Measurements from ENCODE around the gene CCDC102A. TPM values are rescaled to one million over a fixed set of nuclear protein-coding genes. Genes with fewer than 3 reads are reported as not detected.

Gene CCDC102A
- total RNA-seq, 1 donor from 2014 or later: not detected

DNA sequence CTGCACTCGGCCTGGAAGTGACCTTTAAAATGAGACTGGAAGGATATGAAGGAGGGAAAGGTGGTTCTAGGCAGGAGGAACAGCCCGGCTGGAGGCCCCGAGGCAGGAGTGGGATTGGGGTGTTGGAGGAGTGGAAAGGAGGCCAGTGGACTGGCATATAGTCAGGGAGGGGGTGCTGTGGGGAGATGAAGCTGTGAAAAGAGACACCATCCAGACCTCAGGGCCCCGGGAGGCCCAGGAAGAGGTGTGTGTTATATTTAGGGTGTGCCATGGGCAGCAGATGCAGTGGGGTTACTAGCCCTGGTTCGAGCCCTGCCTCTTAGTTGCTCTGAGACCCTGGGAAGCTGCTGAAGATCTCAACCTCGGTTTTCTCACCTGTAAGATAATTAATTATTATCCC lies 31.2 kb downstream of the CCDC102A start:
- H3K4me3 Mint-ChIP-seq (ENCODE audit: unreplicated experiment): no peak overlapping the region
- no peak overlapping the region for H3K27ac Mint-ChIP-seq (ENCODE audit: unreplicated experiment)
- H3K9me3 Mint-ChIP-seq (ENCODE audit: unreplicated experiment): peaks cover 3% of the 10 kb centered on the region
- peaks cover 1% of the 10 kb centered on the region for H3K27me3 Mint-ChIP-seq (ENCODE audit: unreplicated experiment)
- peaks cover 29% of the 10 kb centered on the region for H3K4me1 Mint-ChIP-seq (ENCODE audit: low read depth, unreplicated experiment)
- TF ChIP-seq, protein P1, sequence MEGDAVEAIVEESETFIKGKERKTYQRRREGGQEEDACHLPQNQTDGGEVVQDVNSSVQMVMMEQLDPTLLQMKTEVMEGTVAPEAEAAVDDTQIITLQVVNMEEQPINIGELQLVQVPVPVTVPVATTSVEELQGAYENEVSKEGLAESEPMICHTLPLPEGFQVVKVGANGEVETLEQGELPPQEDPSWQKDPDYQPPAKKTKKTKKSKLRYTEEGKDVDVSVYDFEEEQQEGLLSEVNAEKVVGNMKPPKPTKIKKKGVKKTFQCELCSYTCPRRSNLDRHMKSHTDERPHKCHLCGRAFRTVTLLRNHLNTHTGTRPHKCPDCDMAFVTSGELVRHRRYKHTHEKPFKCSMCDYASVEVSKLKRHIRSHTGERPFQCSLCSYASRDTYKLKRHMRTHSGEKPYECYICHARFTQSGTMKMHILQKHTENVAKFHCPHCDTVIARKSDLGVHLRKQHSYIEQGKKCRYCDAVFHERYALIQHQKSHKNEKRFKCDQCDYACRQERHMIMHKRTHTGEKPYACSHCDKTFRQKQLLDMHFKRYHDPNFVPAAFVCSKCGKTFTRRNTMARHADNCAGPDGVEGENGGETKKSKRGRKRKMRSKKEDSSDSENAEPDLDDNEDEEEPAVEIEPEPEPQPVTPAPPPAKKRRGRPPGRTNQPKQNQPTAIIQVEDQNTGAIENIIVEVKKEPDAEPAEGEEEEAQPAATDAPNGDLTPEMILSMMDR (IDR thresholded peaks at IDR 0.05; ENCODE audit: partially characterized antibody, unreplicated experiment): no peak
- no peaks in the 10 kb centered on the region for H3K36me3 Mint-ChIP-seq (ENCODE audit: unreplicated experiment)
- DNase-seq: no peak

DNA sequence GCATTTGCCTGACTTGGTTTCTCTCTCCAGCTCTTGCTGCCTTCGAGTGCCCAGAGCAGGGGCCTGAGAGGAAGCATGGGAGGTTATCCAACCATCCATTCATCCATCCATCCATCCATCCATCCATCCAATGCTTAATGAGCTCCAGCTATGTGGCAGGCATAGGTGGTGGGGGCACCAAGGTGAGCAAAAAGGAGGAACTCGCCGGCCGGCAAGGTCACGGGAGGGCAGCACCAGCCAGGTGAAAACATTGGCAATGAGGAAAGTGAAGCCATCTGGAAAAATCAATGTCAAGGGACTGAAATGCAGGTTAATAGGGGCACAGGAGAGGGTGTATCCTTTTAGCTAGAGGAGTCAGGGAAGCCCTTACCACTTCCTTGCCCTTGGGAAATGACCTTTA lies 31.9 kb downstream of the CCDC102A start:
- no peaks in the 10 kb centered on the region for H3K36me3 Mint-ChIP-seq (ENCODE audit: unreplicated experiment)
- TF ChIP-seq, protein P1 (IDR thresholded peaks at IDR 0.05; ENCODE audit: partially characterized antibody, unreplicated experiment): no peak
- H3K4me3 Mint-ChIP-seq (ENCODE audit: unreplicated experiment): no peak overlapping the region
- no peak for DNase-seq
- peaks cover 1% of the 10 kb centered on the region for H3K27me3 Mint-ChIP-seq (ENCODE audit: unreplicated experiment)
- no peak overlapping the region for H3K27ac Mint-ChIP-seq (ENCODE audit: unreplicated experiment)
- peaks cover 3% of the 10 kb centered on the region for H3K9me3 Mint-ChIP-seq (ENCODE audit: unreplicated experiment)
- H3K4me1 Mint-ChIP-seq (ENCODE audit: low read depth, unreplicated experiment): peaks cover 29% of the 10 kb centered on the region

DNA sequence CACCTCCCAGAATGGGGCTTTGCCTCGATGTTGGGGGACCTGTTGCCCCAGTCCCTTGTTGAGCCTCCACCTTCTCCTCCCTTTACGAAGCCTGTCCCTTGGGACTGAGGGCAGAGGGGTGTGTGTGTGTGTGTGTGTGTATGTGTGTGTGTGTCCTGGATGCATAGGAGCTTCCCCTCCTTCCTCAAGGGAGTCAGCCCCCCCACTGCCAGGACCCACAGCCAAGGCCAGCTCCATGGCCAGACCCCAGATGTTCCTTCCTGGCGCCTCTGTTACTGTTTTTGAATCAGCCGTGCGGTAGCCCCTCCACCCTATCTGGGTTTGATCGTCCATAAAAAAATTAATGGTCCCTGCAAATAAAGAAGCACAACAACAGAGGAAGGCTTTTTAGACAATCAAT lies 32.4 kb downstream of the CCDC102A start:
- TF ChIP-seq, protein P1 (IDR thresholded peaks at IDR 0.05; ENCODE audit: partially characterized antibody, unreplicated experiment): no peak
- Mint-ChIP-seq H3K27me3 (ENCODE audit: unreplicated experiment) (peaks cover 1% of the 10 kb centered on the region), H3K36me3 (ENCODE audit: unreplicated experiment) (no peaks in the 10 kb centered on the region), H3K4me3 (ENCODE audit: unreplicated experiment) (no peak overlapping the region), H3K27ac (ENCODE audit: unreplicated experiment) (no peak overlapping the region), H3K9me3 (ENCODE audit: unreplicated experiment) (peaks cover 3% of the 10 kb centered on the region), H3K4me1 (ENCODE audit: low read depth, unreplicated experiment) (peaks cover 26% of the 10 kb centered on the region)
- no peak for DNase-seq

DNA sequence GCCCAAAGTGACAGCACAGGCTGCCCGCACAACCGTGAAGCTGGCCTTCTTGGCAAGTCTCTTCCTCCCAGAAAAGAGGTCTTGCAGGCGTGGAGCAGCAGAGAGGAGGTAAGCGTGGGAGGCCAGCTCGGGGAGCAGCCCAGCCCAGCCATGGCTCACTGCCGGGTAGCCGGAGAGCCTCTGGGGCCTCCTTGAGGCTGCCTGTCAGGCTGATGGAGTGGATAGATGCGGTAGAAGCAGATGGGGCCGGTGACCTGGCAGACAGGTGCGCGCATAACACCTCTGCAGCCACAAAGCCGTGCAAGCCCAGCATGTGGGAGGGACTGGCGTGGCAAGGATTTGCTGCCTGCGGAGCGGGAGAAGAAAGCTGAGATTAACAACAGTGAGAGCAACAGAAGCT lies 33.0 kb downstream of the CCDC102A start:
- DNase-seq: no peak
- peaks cover 23% of the 10 kb centered on the region for H3K4me1 Mint-ChIP-seq (ENCODE audit: low read depth, unreplicated experiment)
- H3K27ac Mint-ChIP-seq (ENCODE audit: unreplicated experiment): no peak overlapping the region
- peaks cover 1% of the 10 kb centered on the region for H3K27me3 Mint-ChIP-seq (ENCODE audit: unreplicated experiment)
- no peaks in the 10 kb centered on the region for H3K36me3 Mint-ChIP-seq (ENCODE audit: unreplicated experiment)
- peak overlapping the region; percentile 25 for H3K4me3 Mint-ChIP-seq (ENCODE audit: unreplicated experiment)
- H3K9me3 Mint-ChIP-seq (ENCODE audit: unreplicated experiment): peaks cover 3% of the 10 kb centered on the region
- TF ChIP-seq, protein P1 (IDR thresholded peaks at IDR 0.05; ENCODE audit: partially characterized antibody, unreplicated experiment): no peak

DNA sequence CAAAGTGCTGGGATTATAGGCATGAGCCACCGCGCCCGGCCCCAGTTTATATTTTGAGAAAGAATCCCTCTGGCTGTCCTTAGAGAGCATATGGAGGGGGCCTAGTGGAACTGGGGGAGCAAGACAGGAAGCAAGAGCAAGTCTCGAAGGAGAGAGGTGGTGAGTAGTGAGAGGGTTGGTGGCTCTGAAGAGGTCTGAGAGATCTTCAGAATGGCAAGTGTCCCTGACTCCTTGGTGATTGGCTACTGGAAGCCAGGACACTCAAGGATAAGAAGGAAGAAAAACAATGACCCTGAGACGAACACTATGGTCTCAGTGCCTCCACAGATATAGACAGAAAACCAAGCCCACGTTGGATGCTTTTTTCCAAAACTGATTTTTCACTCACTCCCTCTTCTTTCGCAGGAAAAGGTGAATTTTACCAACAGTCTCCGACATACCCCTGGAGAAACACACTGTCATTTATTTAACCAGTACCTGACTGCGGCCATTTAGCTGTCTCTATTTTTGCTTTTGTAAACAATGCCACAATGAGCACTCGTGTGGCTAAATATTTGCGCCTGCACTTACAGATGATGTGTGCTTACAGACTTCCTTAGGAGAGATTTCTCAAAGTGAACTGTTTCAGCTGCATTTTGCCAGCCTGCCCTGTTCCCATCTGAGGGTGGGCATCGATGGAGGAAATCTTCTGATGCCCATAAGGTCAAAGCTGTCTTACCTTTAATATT lies 34.2 kb downstream of the CCDC102A start:
- no peak for DNase-seq
- peaks cover 1% of the 10 kb centered on the region for H3K27me3 Mint-ChIP-seq (ENCODE audit: unreplicated experiment)
- TF ChIP-seq, protein P1 (IDR thresholded peaks at IDR 0.05; ENCODE audit: partially characterized antibody, unreplicated experiment): no peak
- H3K9me3 Mint-ChIP-seq (ENCODE audit: unreplicated experiment): peaks cover 3% of the 10 kb centered on the region
- no peak overlapping the region for H3K27ac Mint-ChIP-seq (ENCODE audit: unreplicated experiment)
- H3K4me1 Mint-ChIP-seq (ENCODE audit: low read depth, unreplicated experiment): peaks cover 19% of the 10 kb centered on the region
- no peaks in the 10 kb centered on the region for H3K36me3 Mint-ChIP-seq (ENCODE audit: unreplicated experiment)
- H3K4me3 Mint-ChIP-seq (ENCODE audit: unreplicated experiment): no peak overlapping the region

Measured in glutamatergic neuron (in vitro differentiated cells).